ENCODE measurements around the gene VANGL1.

Gene VANGL1

GRCh38 chr1:115682792-115683191 is 41.0 kb downstream of the VANGL1 start:
- no peak overlapping the region for H3K4me3 ChIP-seq (IDR thresholded peaks at IDR 0.05; ENCODE audit: insufficient read depth, low read depth, low read length)
- no peak overlapping the region for H3K27ac ChIP-seq
- no peak overlapping the region for H3K9ac ChIP-seq
- H3K36me3 ChIP-seq (ENCODE audit: insufficient read depth): no peaks in the 10 kb centered on the region
- peaks cover 4% of the 10 kb centered on the region for H3K4me1 ChIP-seq (ENCODE audit: low read depth, poor library complexity, severe bottlenecking)
- H3K27me3 ChIP-seq (ENCODE audit: insufficient read depth, low read depth): no peaks in the 10 kb centered on the region
- no peaks in the 10 kb centered on the region for H3K79me2 ChIP-seq (ENCODE audit: insufficient read depth, low read depth)
- H4K20me1 ChIP-seq (ENCODE audit: insufficient read depth): no peaks in the 10 kb centered on the region
- no peak overlapping the region for H2AFZ ChIP-seq (ENCODE audit: low read depth)
- TF ChIP-seq CTCF (conservative IDR thresholded peaks at IDR 0.05; ENCODE audit: low read depth, low read length): no peak
- no peak overlapping the region for H3K4me2 ChIP-seq

GRCh38 chr1:115685029-115685705 is 43.4 kb downstream of the VANGL1 start:
- H3K4me1 ChIP-seq (ENCODE audit: low read depth, poor library complexity, severe bottlenecking): peaks cover 4% of the 10 kb centered on the region
- no peaks in the 10 kb centered on the region for H3K79me2 ChIP-seq (ENCODE audit: insufficient read depth, low read depth)
- no peaks in the 10 kb centered on the region for H3K36me3 ChIP-seq (ENCODE audit: insufficient read depth)
- H3K4me3 ChIP-seq (IDR thresholded peaks at IDR 0.05; ENCODE audit: insufficient read depth, low read depth, low read length): no peak overlapping the region
- no peaks in the 10 kb centered on the region for H4K20me1 ChIP-seq (ENCODE audit: insufficient read depth)
- no peak overlapping the region for H3K27ac ChIP-seq
- H3K9ac ChIP-seq: no peak overlapping the region
- no peaks in the 10 kb centered on the region for H3K27me3 ChIP-seq (ENCODE audit: insufficient read depth, low read depth)
- no peak overlapping the region for H3K4me2 ChIP-seq
- no peak for TF ChIP-seq CTCF (conservative IDR thresholded peaks at IDR 0.05; ENCODE audit: low read depth, low read length)
- H2AFZ ChIP-seq (ENCODE audit: low read depth): no peak overlapping the region

- H2AFZ ChIP-seq (ENCODE audit: low read depth): no peak overlapping the region
- no peaks in the 10 kb centered on the region for H3K79me2 ChIP-seq (ENCODE audit: insufficient read depth, low read depth)
- no peaks in the 10 kb centered on the region for H3K27me3 ChIP-seq (ENCODE audit: insufficient read depth, low read depth)
- peaks cover 4% of the 10 kb centered on the region for H3K4me1 ChIP-seq (ENCODE audit: low read depth, poor library complexity, severe bottlenecking)
- no peak overlapping the region for H3K27ac ChIP-seq
- no peak overlapping the region for H3K4me3 ChIP-seq (IDR thresholded peaks at IDR 0.05; ENCODE audit: insufficient read depth, low read depth, low read length)
- no peak overlapping the region for H3K9ac ChIP-seq
- no peaks in the 10 kb centered on the region for H3K36me3 ChIP-seq (ENCODE audit: insufficient read depth)
- TF ChIP-seq CTCF (conservative IDR thresholded peaks at IDR 0.05; ENCODE audit: low read depth, low read length): no peak
- H4K20me1 ChIP-seq (ENCODE audit: insufficient read depth): no peaks in the 10 kb centered on the region
- H3K4me2 ChIP-seq: no peak overlapping the region
These were observed 46.0 kb downstream of the VANGL1 start for GRCh38 chr1:115687744-115688143.

- Histone ChIP-seq H4K20me1 (ENCODE audit: insufficient read depth) (no peaks in the 10 kb centered on the region), H3K4me2 (no peak overlapping the region), H2AFZ (ENCODE audit: low read depth) (no peak overlapping the region), H3K79me2 (ENCODE audit: insufficient read depth, low read depth) (no peaks in the 10 kb centered on the region), H3K27me3 (ENCODE audit: insufficient read depth, low read depth) (no peaks in the 10 kb centered on the region), H3K27ac (no peak overlapping the region), H3K4me1 (ENCODE audit: low read depth, poor library complexity, severe bottlenecking) (no peaks in the 10 kb centered on the region), H3K9ac (no peak overlapping the region), H3K4me3 (IDR thresholded peaks at IDR 0.05; ENCODE audit: insufficient read depth, low read depth, low read length) (no peak overlapping the region), H3K36me3 (ENCODE audit: insufficient read depth) (no peaks in the 10 kb centered on the region)
- no peak for TF ChIP-seq CTCF (conservative IDR thresholded peaks at IDR 0.05; ENCODE audit: low read depth, low read length)
These were observed 49.2 kb downstream of the VANGL1 start for GRCh38 chr1:115690972-115691371.
